SU-DHL-6 (cell line): ENCODE results near the gene CPNE4.

ENCODE experiments used
- H2AFZ ChIP-seq: fragments of 200-600 bp; sonication (generic); 2 replicates; pipeline ENCODE4 v1.6.1; 2014; ENCODE audit warnings: low read depth, mild to moderate bottlenecking, moderate library complexity, mixed read lengths, antibody characterized with exemption, low read length; ENCODE audit not compliant: severe bottlenecking
- H3F3A ChIP-seq: fragments of 200-600 bp; shearing (Covaris generic); 2 replicates; pipeline ENCODE4 v1.6.0; 2016; ENCODE audit warnings: antibody characterized with exemption, mild to moderate bottlenecking; ENCODE audit not compliant: insufficient read depth
- H3K27ac ChIP-seq: fragments of 200-600 bp; sonication (generic); 2 replicates; pipeline ENCODE4 v1.5.1; 2016; ENCODE audit warnings: low read depth, mild to moderate bottlenecking, low read length, moderate library complexity, mixed read lengths
- H3K27me3 ChIP-seq: fragments of 200-600 bp; sonication (generic), shearing (Covaris generic); 2 replicates; pipeline ENCODE4 v1.6.0; 2014; ENCODE audit warnings: mild to moderate bottlenecking, low read length
- H3K36me3 ChIP-seq: fragments of 200-600 bp; sonication (generic); 2 replicates; pipeline ENCODE4 v1.6.1; 2014; ENCODE audit warnings: mild to moderate bottlenecking, low read length, mixed read lengths
- H3K4me2 ChIP-seq: fragments of 300-600, 200-600 bp; shearing (Covaris generic), sonication (generic); 2 replicates; pipeline ENCODE4 v1.6.0; 2014; ENCODE audit warnings: low read length, low read depth, mild to moderate bottlenecking; ENCODE audit not compliant: poor library complexity, severe bottlenecking
- H3K4me3 ChIP-seq: fragments of 200-600 bp; sonication (generic); 2 replicates; pipeline ENCODE4 v1.5.1; 2014; ENCODE audit warnings: antibody characterized with exemption, low read length, mild to moderate bottlenecking, mixed read lengths; ENCODE audit not compliant: insufficient read depth, poor library complexity, severe bottlenecking
- H3K79me2 ChIP-seq: fragments of 200-600 bp; sonication (generic); 2 replicates; pipeline ENCODE4 v1.6.1; 2014; ENCODE audit warnings: mild to moderate bottlenecking, low read length, moderate library complexity; ENCODE audit not compliant: insufficient read depth
- H3K9ac ChIP-seq: fragments of 200-600 bp; sonication (generic); 2 replicates; pipeline ENCODE4 v1.7.0; 2014; ENCODE audit warnings: mild to moderate bottlenecking, low read length
- H3K9me2 ChIP-seq: fragments of 200-600 bp; sonication (generic); replicated peaks from 2 replicates; pipeline ENCODE4 v1.6.1; 2014; ENCODE audit warnings: low read length; ENCODE audit not compliant: insufficient read depth
- H3K9me3 ChIP-seq: fragments of 200-600 bp; sonication (generic); 2 replicates; pipeline ENCODE4 v1.6.1; 2014; ENCODE audit warnings: low read length, mixed read lengths; ENCODE audit not compliant: insufficient read depth
- H4K20me1 ChIP-seq: fragments of 200-600 bp; sonication (generic); 2 replicates; pipeline ENCODE4 v1.6.1; 2014; ENCODE audit warnings: low read depth, mild to moderate bottlenecking, antibody characterized with exemption, low read length, moderate library complexity, mixed read lengths
- CTCF ChIP-seq: fragments of 200-600 bp; sonication (generic); IDR thresholded peaks from one replicate; pipeline ENCODE4 v1.5.1; 2017; ENCODE audit warnings: antibody characterized with exemption, mild to moderate bottlenecking, low read length, moderate library complexity; ENCODE audit not compliant: insufficient read depth, poor library complexity, severe bottlenecking
- EZH2phosphoT487 ChIP-seq: fragments of 200-600 bp; sonication (generic), shearing (Covaris generic); conservative IDR thresholded peaks from 2 replicates; pipeline ENCODE4 v1.6.1; 2018; ENCODE audit warnings: mild to moderate bottlenecking, antibody characterized with exemption, low read length, moderate library complexity, mixed read lengths

The CPNE4 gene

DNA sequence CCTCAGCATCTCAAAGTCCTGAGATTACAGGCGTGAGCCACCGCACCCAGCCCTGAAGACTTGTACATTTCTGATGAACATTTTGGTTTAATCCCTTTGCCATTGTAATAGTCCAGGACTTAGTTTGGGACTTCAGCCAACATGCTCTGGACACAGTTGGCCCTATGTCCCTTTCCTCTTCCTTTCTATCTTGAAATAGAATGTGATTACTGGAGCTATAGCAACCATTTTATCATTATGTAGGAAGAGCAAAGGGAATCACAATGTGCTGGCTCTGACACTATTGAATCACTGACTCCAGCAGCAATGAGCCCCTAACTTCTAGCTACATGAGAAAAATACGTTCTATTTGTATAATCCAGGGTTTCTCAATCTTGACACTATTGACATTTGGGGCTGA is 497.3 kb downstream of the CPNE4 start:
- H3F3A ChIP-seq = no peaks in the 10 kb centered on the region
- TF ChIP-seq CTCF (no peak), EZH2phosphoT487 (no peak)
- no peaks in the 10 kb centered on the region for H3K9me2 ChIP-seq
- no peak overlapping the region for H3K4me3 ChIP-seq
- H3K9me3 ChIP-seq = no peaks in the 10 kb centered on the region
- H2AFZ ChIP-seq = no peak overlapping the region
- H3K27me3 ChIP-seq = no peaks in the 10 kb centered on the region
- no peaks in the 10 kb centered on the region for H3K79me2 ChIP-seq
- no peaks in the 10 kb centered on the region for H4K20me1 ChIP-seq
- H3K4me2 ChIP-seq = no peak overlapping the region
- no peak overlapping the region for H3K9ac ChIP-seq
- H3K27ac ChIP-seq = no peak overlapping the region
- no peaks in the 10 kb centered on the region for H3K36me3 ChIP-seq

GRCh38 chr3:131535596-131535995 is 499.2 kb downstream of the CPNE4 start:
- Histone ChIP-seq H3K9ac (no peak overlapping the region), H3K4me3 (no peak overlapping the region), H2AFZ (no peak overlapping the region), H4K20me1 (no peaks in the 10 kb centered on the region), H3K9me3 (no peaks in the 10 kb centered on the region), H3K27me3 (no peaks in the 10 kb centered on the region), H3K4me2 (no peak overlapping the region), H3K79me2 (no peaks in the 10 kb centered on the region), H3K27ac (no peak overlapping the region), H3K36me3 (no peaks in the 10 kb centered on the region), H3K9me2 (no peaks in the 10 kb centered on the region), H3F3A (no peaks in the 10 kb centered on the region)
- TF ChIP-seq EZH2phosphoT487 = no peak
- no peak for TF ChIP-seq CTCF

DNA sequence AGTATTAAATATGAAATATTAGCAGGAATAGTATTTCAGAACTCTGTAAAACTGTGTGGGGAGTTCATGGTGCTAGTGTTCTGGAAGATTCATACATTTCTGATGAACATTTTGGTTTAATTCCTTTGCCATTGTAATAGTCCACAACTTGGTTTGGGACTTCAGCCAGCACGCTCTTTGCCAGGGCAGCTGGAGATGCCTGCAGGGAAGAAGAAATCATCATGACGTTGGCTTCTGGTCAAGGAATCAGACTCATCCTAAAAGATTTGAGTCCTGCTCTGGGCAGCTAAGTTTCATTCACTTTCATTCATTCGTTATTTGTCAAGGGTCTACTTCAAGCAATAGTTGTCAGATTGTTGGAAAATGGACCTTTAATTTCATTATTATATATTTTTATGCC is 499.7 kb downstream of the CPNE4 start:
- Histone ChIP-seq H3F3A (no peaks in the 10 kb centered on the region), H2AFZ (no peak overlapping the region), H3K4me2 (no peak overlapping the region), H3K27ac (no peak overlapping the region), H4K20me1 (no peaks in the 10 kb centered on the region), H3K36me3 (no peaks in the 10 kb centered on the region), H3K9me2 (no peaks in the 10 kb centered on the region), H3K79me2 (no peaks in the 10 kb centered on the region), H3K4me3 (no peak overlapping the region), H3K27me3 (no peaks in the 10 kb centered on the region), H3K9ac (no peak overlapping the region), H3K9me3 (no peaks in the 10 kb centered on the region)
- TF ChIP-seq EZH2phosphoT487 = no peak
- TF ChIP-seq CTCF = no peak

DNA sequence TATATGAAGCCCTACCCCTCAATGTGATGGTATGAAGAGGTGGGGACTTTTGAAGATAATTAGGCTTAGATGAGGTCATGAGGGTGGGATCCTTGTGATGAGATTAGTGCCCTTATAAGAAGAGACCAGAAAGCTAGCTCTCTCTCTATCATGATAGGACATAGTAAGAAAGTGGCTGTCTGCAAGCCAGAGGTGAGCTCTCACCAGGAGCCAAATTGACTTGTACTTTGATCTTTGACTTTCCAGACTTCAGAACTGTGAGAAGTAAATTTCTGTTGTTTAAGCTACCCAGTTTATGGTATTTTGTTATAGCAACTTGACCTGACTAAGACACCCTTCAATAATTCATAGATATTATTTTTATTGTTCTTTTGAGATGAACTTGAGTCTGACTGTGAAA is 502.2 kb downstream of the CPNE4 start:
- TF ChIP-seq CTCF (no peak), EZH2phosphoT487 (no peak)
- Histone ChIP-seq H3K27me3 (no peaks in the 10 kb centered on the region), H3K36me3 (no peaks in the 10 kb centered on the region), H3K4me3 (no peak overlapping the region), H3K79me2 (no peaks in the 10 kb centered on the region), H3K27ac (no peak overlapping the region), H3K9me3 (no peaks in the 10 kb centered on the region), H3F3A (no peaks in the 10 kb centered on the region), H3K4me2 (no peak overlapping the region), H4K20me1 (no peaks in the 10 kb centered on the region), H3K9ac (no peak overlapping the region), H3K9me2 (no peaks in the 10 kb centered on the region), H2AFZ (no peak overlapping the region)
